Measurements from ENCODE around the gene IQCE.

IQCE gene

GRCh38 chr7:2646336-2646679 lies 87.5 kb downstream of the IQCE start:
- TF ChIP-seq EZH2phosphoT487 (IDR thresholded peaks at IDR 0.05; ENCODE audit: borderline replicate concordance, low read length): no peak
- no peak for TF ChIP-seq CTCF (IDR thresholded peaks at IDR 0.05; ENCODE audit: low read depth, low read length, poor library complexity, severe bottlenecking)
- Histone ChIP-seq H3F3A (ENCODE audit: control insufficient read depth, insufficient read depth) (peaks cover 4% of the 10 kb centered on the region), H3K36me3 (ENCODE audit: control insufficient read depth, low read length) (no peaks in the 10 kb centered on the region), H3K79me2 (ENCODE audit: control insufficient read depth, low read length) (no peaks in the 10 kb centered on the region), H3K4me1 (ENCODE audit: control insufficient read depth, low read length) (peaks cover 54% of the 10 kb centered on the region), H3K4me3 (ENCODE audit: low read length) (no peak overlapping the region), H3K9me3 (ENCODE audit: control insufficient read depth, insufficient read depth, low read length) (no peaks in the 10 kb centered on the region), H3K27ac (ENCODE audit: low read depth, low read length) (no peak overlapping the region), H3K4me2 (ENCODE audit: low read length) (no peak overlapping the region), H3K9me2 (replicated peaks; ENCODE audit: control insufficient read depth, low read length) (no peaks in the 10 kb centered on the region), H4K20me1 (ENCODE audit: control insufficient read depth, insufficient read depth, low read depth, low read length) (no peaks in the 10 kb centered on the region), H3K27me3 (ENCODE audit: control insufficient read depth, low read length) (no peaks in the 10 kb centered on the region)

- Histone ChIP-seq H3K36me3 (ENCODE audit: control insufficient read depth, low read length) (no peaks in the 10 kb centered on the region), H3K9me2 (replicated peaks; ENCODE audit: control insufficient read depth, low read length) (no peaks in the 10 kb centered on the region), H3K4me2 (ENCODE audit: low read length) (no peak overlapping the region), H3K4me3 (ENCODE audit: low read length) (no peak overlapping the region), H3K27ac (ENCODE audit: low read depth, low read length) (no peak overlapping the region), H3K27me3 (ENCODE audit: control insufficient read depth, low read length) (no peaks in the 10 kb centered on the region), H3K4me1 (ENCODE audit: control insufficient read depth, low read length) (peaks cover 48% of the 10 kb centered on the region), H3K79me2 (ENCODE audit: control insufficient read depth, low read length) (no peaks in the 10 kb centered on the region), H3K9me3 (ENCODE audit: control insufficient read depth, insufficient read depth, low read length) (no peaks in the 10 kb centered on the region), H3F3A (ENCODE audit: control insufficient read depth, insufficient read depth) (peaks cover 4% of the 10 kb centered on the region), H4K20me1 (ENCODE audit: control insufficient read depth, insufficient read depth, low read depth, low read length) (peaks cover 3% of the 10 kb centered on the region; the same call in 1 of the 2 replicates)
- TF ChIP-seq EZH2phosphoT487 (IDR thresholded peaks at IDR 0.05; ENCODE audit: borderline replicate concordance, low read length) (no peak), CTCF (IDR thresholded peaks at IDR 0.05; ENCODE audit: low read depth, low read length, poor library complexity, severe bottlenecking) (no peak)
These were observed 88.1 kb downstream of the IQCE start for GRCh38 chr7:2646680-2647571.

GRCh38 chr7:2647594-2648172 lies 88.9 kb downstream of the IQCE start:
- Histone ChIP-seq H3K36me3 (ENCODE audit: control insufficient read depth, low read length) (no peaks in the 10 kb centered on the region), H3F3A (ENCODE audit: control insufficient read depth, insufficient read depth) (peaks cover 4% of the 10 kb centered on the region), H3K79me2 (ENCODE audit: control insufficient read depth, low read length) (no peaks in the 10 kb centered on the region), H3K9me2 (replicated peaks; ENCODE audit: control insufficient read depth, low read length) (no peaks in the 10 kb centered on the region), H3K4me1 (ENCODE audit: control insufficient read depth, low read length) (peaks cover 41% of the 10 kb centered on the region), H3K27ac (ENCODE audit: low read depth, low read length) (no peak overlapping the region), H3K27me3 (ENCODE audit: control insufficient read depth, low read length) (no peaks in the 10 kb centered on the region), H3K4me3 (ENCODE audit: low read length) (no peak overlapping the region), H3K9me3 (ENCODE audit: control insufficient read depth, insufficient read depth, low read length) (no peaks in the 10 kb centered on the region), H3K4me2 (ENCODE audit: low read length) (no peak overlapping the region), H4K20me1 (ENCODE audit: control insufficient read depth, insufficient read depth, low read depth, low read length) (peaks cover 7% of the 10 kb centered on the region; the same call in 1 of the 2 replicates)
- no peak for TF ChIP-seq CTCF (IDR thresholded peaks at IDR 0.05; ENCODE audit: low read depth, low read length, poor library complexity, severe bottlenecking)
- TF ChIP-seq EZH2phosphoT487 (IDR thresholded peaks at IDR 0.05; ENCODE audit: borderline replicate concordance, low read length): no peak

Measured in DOHH2 (cell line).